DMS114 treated with DMSO at 0.1 percent for 48 hours (cell line): ENCODE data around the gene SREBF2.

ENCODE experiments used
- DNase-seq: peaks from one replicate; lab custom pipeline; 2025; ENCODE audit not compliant: unreplicated experiment; lab: John Stamatoyannopoulos, UW

The SREBF2 gene

DNA sequence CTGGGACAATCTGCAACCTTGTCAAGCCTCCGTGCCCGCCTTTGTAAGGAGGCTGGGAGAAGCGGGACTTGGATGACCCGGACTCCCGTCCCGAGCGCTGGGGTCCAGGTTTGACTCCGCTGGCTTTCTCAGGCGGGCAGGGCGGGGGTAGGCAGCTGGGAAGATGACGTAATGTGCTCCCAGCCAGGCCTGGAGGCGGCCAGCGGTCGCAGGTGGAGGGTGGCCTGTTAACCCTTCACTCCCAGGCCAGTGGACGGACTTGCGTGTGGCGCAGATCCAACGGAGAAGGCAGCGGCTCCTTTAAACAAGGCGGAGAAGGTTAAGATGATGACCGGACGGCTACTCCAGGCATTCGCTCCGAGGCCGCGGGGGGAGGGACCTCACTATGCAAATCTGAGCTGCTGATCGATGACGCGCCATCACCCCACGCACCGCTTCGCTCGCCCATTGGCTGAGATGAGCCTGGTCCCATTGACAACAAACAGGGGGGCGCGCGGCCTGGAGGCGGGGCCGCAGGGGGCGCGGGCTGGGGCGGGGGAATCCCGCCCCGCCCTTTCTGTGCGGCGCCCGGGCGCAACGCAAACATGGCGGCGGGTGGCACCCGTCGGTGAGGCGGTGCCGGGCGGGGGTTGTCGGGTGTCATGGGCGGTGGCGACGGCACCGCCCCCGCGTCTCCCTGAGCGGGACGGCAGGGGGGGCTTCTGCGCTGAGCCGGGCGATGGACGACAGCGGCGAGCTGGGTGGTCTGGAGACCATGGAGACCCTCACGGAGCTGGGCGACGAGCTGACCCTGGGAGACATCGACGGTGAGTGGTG lies at the start of gene SREBF2:
SREBF2 (plus strand) TSS at position 553 of the 816 bp plus-strand sequence; CDS start at position 719, 166 bp downstream.
- peak; percentile 94 for DNase-seq

DNA sequence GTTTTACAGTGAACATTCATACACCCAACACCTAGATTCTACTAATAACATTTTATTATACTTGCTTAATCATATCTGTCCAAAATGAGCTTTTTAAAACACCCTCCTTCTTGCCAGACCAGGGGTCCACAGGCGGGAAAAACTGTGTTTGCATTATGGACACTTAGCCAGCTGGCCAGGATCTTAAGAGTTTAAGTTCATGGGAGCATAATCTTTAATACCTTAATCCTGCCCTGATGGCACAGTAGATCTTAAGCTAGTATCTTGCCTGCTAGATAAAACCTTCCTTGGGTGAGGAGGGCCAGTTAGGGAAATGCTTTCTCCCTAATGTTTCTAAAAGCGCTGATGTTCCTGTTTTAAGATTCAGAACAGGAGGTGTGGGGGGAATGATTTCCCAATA lies 45.6 kb upstream of the SREBF2 start:
- DNase-seq: no peak

DNA sequence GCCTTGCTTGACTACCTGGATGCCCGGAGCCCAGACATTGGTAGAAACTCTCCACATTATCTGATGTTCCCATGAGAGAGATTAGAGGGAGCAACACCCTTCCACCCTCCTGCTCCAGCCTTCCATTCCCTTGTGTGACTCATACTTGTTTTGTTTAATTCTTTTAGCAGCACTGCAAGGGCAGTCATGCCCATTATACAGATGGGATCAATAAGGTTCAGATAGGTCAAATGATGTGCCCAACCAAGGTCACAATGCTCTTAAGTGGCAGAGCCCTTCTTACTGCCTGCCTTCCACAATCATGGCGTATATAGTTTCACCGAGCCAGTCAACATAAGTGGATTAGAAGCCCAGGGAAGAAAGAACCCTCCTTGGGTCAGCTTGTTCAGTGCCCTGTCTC lies 39.0 kb upstream of the SREBF2 start:
- no peak for DNase-seq

DNA sequence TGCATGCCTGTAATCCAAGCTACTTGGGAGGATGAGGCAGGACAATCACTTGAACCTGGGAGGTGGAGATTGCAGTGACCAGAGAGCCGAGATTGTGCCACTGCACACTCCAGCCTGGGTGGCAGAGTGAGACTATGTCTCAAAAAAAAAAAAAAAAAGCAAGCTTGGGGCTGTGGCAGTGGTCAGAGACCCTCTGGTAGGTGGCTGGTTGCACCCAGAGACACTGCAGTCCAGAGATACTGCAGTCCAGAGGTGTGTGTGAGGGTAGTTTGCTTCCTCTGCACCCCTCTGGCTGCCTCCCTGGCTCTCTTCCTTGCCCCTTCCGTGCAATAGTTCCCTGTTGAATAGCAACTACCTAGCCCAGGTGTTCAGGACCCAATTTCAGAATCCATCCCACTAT lies 34.2 kb upstream of the SREBF2 start:
- DNase-seq: no peak

DNA sequence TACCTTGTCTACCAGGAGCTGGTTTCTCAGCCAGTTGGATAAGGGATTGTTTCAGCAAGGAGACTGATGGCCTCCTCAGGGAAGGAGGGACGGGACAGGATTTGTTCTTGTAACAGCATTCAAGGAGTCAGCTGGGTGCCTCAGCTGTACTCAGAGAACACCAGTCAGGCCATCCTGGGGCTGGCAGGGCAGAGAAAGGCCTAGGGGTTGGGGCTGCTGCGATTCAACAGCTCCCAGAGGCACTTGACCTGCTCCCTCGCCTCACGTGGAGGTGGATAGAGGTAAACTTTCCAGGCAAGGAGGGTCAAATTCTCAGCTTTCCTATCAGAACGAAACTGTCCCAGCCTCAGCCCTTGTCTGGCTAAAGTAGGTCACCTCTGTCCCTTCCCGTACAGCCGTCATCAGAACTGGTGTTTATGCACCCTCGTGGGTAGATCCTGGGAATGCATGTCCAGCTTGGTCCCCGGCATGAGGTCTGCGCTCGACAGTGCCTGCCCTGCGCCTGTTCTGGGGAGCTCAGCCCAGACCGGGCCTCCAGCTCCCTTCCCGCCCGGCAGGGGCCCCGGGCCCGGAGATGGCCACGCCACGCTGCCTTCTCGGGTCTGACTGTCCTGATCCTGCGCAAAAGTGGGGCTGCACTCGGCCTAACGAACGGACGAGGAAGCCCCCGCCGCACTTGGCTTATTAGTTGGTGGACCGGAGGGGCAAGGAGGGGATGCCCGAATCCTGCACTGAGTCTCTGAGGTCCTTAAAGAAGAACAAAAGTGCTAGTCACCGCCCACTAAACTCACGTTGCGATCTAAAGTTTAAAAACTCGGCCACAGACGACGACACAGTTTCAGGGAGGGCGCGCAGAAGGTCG lies 33.2 kb upstream of the SREBF2 start:
- DNase-seq: peak; percentile 16

DNA sequence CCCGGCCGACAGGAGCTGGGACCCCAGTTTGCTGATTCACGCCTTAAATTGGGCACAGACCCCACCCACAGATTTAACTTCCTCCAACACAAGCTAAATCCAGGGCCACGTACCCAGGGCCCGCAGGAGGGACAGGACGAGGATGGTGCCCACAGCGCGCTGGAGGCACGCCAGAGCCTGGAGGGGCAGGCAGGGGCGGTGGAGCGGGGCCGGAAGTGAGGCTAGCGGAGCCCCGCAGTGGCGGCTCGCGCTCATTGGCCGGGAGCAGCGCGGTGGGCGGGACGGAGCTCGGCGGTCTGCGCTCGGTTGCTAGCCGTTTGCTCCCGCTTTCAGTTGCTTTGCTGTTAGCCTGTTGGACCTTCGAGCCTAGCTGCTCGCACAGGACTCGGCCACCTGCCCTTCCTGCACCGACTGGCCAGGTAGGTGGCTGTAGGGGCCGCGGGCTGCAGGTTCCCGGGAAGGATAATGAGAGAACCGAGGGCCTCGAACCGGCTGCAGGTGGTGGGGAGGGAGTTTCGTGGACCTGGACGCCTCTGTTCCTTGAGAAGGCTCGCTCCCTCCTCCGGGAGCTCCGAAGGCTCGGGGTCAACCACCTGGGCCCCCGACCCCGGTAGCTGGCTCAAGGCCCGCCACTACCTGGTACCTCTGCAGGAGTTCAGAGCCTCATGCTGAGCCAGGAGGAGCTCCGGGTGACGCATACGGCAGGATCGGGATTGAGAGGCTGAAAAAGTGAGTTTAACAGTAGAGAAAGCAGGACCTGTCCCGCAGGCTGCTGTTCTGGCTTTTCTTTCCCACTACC lies 32.4 kb upstream of the SREBF2 start, which contains the start of gene CCDC134:
CCDC134 (plus strand) TSS at position 332 of the 799 bp plus-strand sequence. CDS start 8,212 bp downstream, outside the sequence.
- DNase-seq: peak; percentile 79

DNA sequence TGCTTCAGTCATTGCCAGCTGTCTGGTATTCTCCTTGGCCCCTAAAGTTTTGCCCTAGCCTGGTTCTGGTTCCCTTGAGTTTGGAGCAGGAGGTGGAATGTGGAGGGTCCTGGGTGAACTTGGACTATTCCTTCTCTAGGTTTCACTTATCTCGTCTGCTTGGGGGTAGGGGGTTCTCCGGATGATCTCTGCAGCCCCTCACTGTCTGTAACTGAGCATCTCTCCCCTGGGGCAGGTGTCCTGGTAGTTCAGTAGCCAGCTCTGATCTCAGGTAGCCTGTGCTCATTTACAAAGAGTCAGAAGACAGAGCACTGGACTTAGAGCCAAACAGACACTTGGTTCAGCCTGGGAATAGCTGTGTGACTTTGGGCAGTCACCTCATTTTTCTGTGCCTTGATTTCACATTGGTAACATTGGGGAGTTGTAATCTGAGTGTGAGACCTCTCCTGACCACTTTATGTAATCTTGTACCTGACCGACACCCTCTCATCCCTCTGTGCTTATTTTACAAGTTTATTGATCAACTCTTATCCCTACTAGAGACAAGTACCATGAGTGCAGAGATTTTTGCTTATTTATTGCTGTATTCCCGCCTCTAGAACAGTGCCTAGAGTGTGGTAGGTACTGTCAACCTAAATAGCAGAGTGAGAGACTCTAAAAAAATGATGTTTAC lies 31.6 kb upstream of the SREBF2 start:
- no peak for DNase-seq

DNA sequence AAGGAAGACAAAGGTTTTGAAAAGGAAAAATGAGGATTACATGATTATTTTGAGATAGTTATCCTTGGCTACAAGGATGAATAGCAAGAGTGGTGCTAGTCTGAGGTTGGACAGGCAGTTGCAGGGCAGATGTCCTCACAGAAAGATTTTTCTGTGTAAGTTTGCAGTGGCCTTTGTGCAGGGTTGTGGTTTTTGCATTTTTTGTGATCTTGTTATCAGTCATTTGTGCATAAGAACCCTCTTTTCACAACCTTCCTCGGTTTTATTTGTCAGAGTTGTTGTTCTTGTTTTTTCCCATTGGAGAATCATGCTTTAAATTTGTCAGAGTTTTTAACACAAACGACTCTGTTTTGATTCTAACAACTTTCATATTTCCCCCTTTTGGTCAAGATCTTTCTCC lies 31.0 kb upstream of the SREBF2 start:
- DNase-seq: no peak

DNA sequence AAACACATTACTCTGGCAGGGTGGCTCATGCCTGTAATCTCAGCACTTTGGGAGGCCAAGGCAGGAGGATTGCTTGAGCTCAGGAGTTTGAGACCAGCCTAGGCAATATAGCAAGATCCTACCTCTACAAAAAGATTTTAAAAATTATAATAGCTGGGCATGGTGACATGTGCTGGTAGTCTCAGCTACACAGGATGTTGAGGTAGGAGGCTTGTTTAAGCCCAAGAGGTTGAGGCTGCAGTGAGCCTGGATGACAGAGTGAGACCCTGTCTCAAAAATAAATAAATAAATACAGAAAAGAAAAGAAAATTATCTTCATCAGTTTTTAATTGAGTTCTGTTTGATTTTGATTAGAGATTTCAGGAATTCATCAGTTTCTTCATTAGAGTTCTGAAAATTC lies 27.3 kb upstream of the SREBF2 start:
- DNase-seq: no peak

DNA sequence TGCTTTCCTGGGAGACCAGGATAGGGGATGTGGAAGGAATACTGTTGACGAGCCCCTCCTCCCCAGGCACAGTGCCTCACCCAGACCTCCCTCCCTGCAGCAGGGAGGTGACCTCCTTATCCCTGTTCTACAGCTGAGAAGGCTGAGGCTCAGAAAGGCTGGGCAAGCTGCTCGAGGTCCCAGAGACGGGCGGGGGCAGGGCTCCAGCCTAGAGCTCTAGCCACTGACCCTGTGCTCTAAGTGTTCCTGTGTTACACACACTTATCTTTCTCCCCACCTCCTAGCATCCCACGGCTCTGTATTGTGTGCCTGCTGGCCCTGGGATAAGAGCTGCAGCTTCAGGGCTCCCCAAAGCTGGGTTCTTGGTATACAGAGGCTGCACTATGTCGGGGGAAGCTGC lies 24.5 kb upstream of the SREBF2 start:
- no peak for DNase-seq

DNA sequence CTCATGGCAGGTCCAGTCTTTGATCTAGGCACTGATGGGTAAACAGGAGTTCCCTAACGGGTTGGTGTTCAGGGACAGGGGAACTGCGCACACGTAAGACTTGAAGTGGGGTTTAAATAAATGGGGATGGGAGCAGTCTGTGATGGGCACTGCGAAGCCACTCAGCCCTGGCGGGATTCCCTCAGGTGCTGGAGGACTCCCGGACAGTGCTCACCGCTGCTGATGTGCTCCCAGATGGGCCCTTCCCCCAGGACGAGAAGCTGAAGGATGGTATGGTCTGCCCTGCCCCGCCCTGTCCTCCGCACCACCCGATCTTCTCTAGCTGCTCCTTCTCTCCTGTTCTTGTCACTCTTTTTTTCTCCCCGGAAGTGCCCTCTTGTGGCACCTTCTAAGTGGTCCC lies 22.9 kb upstream of the SREBF2 start:
- DNase-seq: no peak

DNA sequence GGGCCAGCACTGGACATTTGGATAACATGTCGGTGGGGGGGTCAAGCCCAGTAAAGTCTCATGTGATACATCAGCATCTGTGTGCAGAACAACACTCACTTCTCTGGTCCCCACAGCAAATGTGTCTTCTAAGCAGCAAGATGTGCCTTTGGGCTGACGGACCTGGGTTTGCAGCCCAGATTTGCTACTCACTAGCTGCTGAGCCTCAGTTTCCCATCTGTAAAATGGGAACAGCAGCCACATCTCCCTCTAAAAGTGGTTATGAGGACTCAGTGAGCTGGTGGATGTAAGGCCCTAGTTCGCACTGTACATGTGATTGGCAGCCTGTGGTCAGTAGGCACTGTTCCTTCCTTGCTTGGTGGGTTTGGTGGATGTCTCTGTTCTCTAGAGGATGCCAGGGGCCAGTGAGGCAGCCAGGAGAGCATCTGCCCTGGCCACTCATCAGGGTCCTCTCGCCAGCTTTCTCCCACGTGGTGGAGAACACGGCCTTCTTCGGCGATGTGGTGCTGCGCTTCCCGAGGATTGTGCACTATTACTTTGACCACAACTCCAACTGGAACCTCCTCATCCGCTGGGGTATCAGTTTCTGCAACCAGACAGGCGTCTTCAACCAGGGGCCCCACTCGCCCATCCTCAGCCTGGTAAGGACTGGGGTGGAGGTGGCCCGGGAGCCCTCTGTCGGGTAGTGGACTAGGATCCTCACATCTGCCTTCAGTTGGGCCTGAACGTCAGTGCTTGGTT lies 19.9 kb upstream of the SREBF2 start:
- no peak for DNase-seq

DNA sequence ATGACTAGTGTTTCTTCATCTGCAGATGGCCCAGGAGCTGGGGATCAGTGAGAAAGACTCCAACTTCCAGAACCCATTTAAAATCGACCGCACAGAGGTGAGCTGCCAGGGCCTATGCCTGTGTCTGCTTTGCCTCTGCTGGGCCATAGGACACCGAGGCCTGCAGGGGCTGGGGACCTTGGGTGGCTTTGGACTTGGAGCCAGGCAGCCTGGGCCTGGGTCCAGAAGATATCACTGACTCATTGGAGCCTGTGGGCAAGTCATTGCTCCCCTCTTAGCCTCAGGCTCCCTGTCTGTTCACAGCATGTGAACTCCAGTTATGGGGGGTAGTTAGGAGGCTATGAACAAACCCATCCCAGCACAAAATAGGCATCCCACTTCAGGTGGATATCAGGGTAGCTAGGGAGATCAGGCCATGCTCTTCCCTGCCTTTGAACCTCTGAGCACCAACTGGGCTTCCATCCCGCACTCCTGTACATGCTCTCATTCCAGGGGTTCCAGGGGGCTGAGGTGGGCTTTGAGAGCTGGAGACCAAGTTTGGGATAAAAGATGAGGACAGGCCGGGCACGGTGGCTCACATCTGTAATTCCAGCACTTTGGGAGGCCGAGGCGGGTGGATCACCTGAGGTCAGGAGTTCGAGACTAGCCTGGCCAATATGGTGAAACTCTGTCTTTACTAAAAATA lies 19.0 kb upstream of the SREBF2 start:
- DNase-seq: no peak

DNA sequence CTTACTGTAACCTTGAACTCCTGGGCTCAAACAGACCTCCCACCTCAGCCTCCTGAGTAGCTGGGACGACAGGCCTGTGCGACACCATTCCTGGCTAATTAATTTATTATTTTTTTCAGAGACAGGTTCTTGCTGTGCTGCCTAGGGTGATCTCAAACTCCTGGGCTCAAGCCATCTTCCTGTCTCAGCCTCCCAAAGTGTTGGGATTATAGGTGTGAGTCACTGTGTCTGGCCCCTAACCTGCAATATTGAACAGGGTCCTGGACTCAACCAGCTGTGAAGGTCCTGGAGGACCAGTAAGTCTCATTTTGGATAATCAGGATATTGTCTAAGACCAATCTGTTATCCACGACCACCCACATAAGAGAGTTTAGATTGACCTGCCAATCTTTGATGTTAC lies 17.2 kb upstream of the SREBF2 start:
- DNase-seq: no peak

DNA sequence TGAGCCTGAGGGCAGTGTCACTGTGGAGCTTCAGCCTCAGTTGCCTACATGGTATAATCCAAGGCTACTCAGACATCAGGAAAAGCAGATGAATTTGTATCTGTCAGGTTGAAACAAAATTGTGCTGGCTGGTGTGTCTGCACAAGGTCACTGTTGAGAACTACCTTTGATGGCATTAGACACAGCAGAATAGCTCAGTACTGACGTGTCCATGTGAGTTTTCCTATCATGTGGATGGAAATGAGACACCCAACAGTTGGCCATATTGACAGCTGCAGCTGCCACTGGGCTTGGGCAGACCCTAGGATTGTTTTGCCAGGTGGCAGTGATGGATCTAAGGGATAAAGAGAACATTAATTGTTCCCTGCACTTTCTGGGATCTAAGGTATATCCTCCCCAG lies 16.7 kb upstream of the SREBF2 start:
- DNase-seq: no peak

DNA sequence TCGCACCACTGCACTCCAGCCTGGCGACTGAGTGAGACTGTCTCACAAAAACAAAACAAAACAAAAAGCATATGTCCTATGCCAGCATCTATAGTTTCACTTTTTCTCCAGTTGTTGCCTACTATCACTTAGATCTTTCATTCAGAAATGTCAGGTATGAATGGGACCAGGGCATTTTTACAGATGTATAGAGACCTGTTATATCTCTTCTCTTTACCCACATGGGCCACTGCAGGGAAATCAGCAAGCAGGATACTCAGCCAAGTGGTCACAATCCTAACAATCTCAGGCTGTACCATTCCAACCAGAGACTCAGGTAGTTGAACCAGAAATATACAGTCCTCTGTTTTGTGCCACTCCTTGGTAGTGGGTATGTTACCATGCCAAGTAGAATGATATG lies 16.0 kb upstream of the SREBF2 start:
- no peak for DNase-seq

DNA sequence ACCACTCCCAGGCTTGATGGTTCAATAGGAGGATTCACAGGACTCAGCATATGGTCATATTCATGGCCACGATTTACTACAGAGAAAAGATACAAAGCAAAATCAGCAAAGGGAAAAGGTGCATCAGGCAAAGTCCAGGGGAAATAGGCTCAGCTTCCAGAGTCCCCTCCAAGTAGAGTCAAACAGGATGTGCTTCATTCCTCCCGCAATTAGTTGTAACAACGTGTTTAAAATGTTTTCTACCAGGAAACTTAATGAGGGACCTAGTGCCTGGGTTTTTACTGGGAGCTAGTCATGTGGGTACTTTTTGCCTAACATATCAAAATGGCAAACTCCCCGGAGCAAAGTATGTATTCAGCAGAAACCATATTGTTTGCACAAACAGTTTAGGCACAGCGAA lies 14.9 kb upstream of the SREBF2 start:
- no peak for DNase-seq

DNA sequence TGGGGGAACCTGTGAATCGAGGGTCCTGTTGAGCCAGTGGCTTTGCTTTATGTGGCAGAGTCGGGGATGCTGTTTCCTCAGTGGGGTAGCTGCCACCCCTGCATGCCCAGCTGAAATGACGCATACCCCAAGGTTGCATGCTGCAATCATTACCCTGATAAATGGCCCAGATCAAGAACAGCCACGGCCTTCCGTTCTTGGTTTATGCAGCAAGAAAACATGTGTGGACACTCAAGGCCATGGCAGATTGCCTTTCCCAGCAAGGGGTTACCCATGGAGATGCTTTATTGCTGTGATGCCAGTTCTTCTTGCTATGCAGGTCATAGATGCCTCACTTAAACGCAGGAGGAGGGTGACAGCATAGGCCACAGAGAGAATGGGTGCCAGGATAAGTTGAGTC lies 14.3 kb upstream of the SREBF2 start:
- DNase-seq: no peak

DNA sequence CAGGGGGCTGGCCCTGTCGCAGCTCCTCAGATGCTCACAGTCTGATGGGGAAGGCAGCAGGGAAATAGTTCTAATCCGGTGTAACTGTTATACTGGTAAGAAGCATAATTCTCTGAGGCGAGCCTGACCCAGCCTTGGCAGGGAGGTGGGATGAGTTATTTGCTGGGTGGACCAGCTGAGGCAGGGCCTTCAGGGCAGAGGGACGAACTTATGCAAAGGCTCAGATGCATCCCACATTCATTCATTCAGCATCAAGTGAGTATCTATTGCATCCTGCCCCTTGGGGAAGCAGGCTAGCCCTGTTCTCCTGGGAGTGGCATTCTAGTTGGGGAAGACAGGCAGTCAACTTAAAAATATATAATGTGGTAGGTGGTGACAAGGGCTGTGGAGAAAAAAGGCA lies 13.6 kb upstream of the SREBF2 start:
- DNase-seq: no peak
